Stimulated activated CD4-positive, alpha-beta T cell treated with anti-CD3 and anti-CD28 coated beads, TNF-alpha, amount 100 ng/mL, for 24 hours (primary cell): ENCODE results near the gene SLC24A4.

Experiments used
- DNase-seq, 3 experiments: peaks; one replicate each; pipeline ENCODE4 v3.0.0-alpha.2; 2020; ENCODE audit warnings: low read depth in 3 of 3

SLC24A4 gene

GRCh38 chr14:92475451-92476187 is 152.7 kb downstream of the SLC24A4 start:
- no peak for DNase-seq

GRCh38 chr14:92480856-92481255 is 157.9 kb downstream of the SLC24A4 start:
- no peak for DNase-seq

DNA sequence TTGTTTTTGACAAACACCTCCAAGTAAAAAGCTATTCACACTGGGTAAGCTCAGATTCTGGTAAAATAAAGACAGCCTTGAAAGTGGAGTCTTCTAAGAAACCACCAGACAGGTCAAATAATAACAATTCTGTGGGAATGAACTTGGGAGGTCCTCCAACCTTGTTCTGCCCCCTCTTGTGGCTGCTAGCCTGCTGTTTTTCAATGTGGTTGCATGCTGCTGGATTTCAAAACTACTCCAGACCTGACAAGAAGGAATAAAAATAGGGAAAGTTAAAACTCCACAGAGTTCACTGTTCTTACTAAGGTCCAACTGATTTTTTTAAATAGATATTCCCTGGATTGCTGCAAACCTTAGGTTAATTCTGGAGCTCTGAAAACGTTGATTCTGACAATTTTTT is 158.4 kb downstream of the SLC24A4 start:
- DNase-seq, result no peak

DNA sequence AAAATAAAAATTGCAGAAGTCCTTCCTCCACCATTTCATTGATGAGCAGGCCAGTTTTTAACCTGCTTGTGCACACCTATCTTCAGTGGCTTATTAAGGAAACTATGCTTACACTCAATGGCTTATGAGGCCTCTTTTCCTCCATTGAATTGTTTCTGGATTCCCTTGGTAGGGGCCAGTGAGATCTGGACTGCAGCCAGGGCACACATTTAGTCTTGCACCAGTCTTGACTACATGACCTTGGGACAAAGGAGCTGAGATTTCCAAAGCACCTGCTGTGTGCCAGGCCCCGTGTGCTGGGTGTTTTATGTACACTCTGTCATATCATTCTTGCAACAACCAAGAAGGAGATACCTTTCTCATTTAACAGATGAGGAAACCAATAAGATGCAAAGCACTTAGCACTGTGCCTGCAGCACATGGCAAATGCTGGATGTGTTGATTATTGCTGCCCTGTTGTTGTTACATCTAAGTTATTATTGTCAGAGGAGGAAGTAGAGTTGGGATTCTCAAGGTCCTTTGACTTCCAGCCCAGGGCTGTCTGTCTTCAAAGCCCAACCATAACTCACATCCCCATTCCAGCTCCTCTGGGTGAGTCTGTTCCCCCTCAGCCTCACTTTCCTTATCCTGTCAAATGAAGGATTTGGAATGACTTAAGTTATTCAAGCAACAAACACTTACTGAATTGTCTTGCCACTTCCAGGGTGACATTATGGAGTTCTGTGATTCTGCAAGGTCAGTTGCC is 159.0 kb downstream of the SLC24A4 start:
- no peak for DNase-seq

DNA sequence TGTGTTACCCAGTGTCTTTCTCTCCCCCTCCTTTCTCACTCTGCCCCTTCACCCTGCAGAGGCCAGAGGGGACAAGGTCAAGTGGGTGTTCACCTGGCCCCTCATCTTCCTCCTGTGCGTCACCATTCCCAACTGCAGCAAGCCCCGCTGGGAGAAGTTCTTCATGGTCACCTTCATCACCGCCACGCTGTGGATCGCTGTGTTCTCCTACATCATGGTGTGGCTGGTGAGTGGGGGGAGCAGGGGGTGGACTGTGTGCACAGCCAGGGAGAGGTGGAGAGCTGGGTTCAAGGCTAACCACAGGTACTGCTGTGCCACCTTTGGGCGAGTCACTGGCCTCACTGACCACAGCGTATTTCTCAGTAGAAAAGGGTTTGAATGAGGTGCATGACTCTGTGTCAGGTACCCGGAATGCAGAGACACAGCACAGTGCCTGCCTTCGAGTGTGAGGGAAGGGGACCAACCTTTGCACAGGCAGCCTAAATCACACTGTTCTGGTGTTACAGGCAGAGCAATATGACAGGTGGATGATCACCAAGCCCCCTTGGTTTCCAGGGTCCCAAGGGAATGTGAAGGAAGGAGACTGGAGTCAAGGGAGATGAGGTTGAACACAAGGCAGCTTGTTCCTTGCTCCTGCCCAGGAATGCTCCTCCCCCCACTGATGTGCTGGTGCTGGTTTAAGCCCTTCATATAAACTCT is 159.8 kb downstream of the SLC24A4 start:
- DNase-seq, result no peak

- DNase-seq, result no peak
These were observed 161.3 kb downstream of the SLC24A4 start for GRCh38 chr14:92484132-92484823.

DNA sequence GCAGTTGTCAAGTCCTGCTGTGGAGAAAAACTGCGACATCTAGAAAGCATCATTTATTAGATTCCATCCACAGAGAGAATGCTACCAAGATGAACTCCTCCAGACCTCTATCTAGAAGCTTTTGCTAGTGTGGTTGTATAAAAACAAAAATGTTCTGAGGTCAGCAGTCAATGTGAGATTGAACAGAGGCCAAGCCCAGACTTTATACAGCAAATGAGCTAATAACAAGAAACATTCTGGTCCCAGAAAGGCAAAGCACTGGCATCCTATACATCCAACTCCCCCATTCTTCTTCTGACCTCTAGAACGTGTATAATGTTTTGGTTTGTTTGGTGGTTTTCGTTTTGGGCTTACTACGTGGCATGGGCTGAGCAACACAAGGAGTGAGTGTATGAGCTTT is 163.9 kb downstream of the SLC24A4 start:
- no peak for DNase-seq

- no peak for DNase-seq
These were observed 164.7 kb downstream of the SLC24A4 start for GRCh38 chr14:92487513-92488133.

DNA sequence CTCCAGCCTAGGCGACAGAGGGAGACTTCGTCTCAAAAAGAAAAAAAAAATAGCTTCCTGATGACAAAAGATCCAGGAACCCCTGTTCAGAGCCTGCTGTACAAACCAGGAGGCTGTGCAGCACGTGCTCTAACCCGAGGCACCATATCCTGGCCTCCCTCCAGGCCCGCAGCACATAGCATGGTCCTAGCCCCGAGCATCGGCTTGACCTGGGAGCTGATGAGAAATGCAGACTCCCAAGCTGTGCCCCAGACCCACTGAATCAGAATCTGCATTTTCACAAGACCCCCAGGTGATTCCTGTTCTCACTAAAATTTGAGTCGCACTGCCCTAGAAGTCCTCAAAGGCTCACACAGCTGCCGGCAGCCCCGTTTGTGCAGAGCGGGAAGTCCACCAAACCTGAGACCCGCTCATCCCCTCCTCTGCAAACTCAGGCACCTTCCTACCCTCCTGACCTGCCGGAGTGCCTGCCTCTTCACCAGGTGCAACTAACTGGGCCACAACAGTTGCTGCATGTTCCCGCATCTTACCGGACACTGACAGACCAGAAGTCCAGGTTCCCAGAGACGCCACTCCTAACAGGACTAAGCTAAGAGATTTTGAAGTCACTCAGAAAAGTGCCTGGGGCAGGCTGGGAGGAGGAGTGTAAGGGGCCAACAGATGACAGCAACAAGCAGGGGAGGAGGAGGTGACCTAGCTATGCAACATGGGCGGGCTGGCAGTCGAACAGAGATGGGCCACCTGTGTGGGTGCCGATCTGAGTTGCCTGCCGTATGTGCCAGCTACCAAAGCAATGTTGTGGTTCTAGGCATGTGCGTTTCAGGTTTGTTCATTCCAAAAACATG is 166.7 kb downstream of the SLC24A4 start:
- no peak for DNase-seq

- no peak for DNase-seq
These were observed 167.4 kb downstream of the SLC24A4 start for GRCh38 chr14:92490239-92490959.

GRCh38 chr14:92491782-92492181 is 168.8 kb downstream of the SLC24A4 start:
- DNase-seq, result no peak

DNA sequence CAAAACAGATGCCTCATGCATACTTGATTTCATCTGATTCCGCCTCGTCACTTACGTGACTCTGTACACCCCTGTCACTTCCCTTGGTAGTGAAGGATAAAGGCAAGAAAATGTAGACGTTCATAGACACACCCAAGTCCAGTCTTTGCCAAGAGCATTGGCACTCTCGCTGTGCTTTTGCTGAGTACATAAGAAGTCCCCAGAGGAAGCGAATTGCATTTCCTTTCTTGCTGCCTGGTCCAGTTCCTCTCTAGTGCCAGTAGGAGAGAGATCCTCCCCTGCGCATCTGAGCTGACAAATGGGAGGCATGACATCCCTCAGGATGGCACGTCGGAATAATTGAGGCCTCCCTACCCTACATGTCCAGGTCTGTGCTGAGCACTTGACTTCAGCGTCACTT is 169.3 kb downstream of the SLC24A4 start:
- no peak for DNase-seq

GRCh38 chr14:92493024-92493423 is 170.1 kb downstream of the SLC24A4 start:
- no peak for DNase-seq

DNA sequence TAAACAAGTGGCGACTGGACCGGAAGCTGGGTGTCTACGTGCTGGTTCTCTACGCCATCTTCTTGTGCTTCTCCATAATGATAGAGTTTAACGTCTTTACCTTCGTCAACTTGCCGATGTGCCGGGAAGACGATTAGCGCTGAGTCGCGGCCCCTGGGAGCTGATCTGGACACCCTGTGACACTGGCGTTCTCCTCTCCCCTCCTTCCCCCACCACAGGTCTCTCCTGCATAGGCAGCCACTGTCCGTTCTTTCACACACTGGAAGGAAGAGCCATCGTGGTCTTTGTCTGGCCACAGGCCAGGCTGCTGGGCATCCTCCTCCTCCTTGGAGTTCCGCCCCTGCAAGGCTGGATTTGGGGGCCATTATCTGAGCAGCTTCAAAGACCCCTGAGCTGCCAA is 170.5 kb downstream of the SLC24A4 start:
- no peak for DNase-seq

DNA sequence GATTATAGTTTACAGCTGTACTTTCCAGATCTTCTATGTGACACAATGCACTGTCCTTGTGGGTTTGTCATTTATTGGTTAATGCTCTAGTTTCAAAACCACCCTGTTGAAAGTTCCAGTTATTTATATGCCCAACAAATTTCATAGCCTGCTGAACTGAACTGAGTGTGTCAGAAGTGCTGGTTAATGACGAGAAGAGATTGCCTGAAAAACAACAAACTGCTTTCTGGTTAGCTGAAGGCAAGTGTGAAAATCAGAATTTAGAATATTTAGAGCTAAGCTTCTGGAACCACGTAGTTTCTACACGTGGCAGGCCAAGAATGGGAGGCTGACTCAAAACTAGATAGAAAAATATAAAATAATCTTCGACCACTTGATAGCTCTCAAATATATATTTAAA is 171.5 kb downstream of the SLC24A4 start:
- no peak for DNase-seq

DNA sequence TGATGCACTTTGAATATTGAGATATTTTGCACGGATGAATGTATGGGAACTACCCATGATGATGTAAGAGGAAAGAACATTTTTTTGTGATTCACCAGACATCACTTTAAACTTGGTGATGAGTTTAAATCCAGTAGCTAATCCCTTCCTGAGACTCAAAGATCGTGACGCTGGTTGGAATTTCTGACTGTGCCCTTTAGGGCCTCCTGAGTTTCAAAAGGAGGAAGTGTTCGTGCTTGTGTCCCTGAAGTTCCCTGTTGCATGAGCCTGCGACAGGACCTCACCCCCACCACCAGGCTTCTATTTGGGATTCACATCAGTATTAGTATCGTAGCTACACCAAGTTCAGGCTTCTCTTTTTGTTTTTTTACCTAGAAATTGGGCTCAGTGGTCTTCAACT is 172.1 kb downstream of the SLC24A4 start:
- no peak for DNase-seq

DNA sequence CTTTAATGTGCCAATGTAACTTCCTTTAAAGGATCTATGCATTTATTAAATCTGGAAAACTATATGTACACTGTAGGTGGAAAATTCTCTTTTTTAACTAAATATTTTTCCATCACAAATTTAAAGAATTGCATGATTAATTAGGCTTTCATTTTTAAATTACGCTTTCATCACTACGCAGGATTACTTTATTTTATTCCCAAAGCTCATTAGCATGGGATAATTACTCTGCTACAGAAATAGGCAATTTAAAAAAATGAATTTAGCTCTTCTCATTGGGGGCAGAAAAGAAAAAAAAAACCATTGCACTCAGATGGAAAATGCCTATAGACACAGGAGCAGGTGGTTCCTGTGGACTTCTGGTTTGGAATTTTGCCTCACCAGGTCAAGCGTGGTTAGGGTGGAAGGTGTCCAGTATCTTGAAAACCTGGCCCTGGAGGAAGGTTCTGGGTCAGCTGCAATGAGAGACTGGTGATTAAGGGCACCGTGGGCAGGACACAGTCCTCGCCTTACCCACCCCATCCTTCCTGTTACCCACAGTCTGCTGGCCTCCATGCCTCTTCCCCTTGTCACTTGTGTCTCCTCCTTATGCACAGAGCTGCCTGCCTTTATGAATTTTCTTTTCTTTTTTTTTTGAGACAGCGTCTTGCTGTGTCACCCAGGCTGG is 173.4 kb downstream of the SLC24A4 start:
- no peak for DNase-seq

DNA sequence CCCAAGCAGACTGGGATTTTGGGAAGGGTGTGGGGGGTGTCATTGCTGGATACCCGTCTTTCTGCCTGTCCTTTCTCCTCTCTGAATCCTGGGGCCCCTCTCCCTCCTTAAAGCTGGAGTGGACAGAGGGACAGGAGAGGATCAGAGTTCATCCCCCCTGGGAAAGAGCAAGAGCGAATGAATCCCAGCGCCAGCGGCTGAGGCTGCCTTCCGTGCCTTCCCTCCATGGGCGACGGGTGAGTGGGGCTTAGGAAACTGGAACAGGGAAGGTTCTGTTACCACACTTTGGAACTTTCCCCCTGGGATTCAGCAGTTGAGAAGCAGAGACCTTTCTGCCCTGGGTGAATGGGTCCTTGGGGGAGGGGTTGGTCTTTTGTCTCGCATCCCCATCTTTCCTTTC is 174.4 kb downstream of the SLC24A4 start:
- DNase-seq, result no peak

DNA sequence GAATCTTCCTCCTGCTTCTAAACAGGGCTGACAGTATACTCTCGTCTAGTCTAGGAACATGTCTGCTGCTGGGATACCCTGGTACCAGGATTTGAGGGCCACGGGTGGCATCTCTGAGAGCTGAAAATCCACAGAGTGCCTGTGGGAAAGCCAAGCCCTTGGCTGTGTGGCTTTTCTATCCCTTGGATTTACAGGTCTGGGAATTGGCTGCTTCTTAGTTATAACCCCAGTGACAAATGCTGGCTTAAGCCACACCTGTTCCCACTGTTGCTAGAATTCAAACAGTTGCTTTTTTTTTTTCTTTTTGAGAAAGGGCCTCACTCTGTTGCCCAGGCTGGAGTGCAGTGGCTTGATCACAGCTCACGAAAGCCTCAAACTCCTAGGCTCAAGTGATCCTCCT is 176.3 kb downstream of the SLC24A4 start:
- no peak for DNase-seq
